ENCODE results near the gene PLXNA2. TPM values are rescaled to one million over a fixed set of nuclear protein-coding genes. Genes with fewer than 3 reads are reported as not detected.

The PLXNA2 gene
- total RNA-seq, 4 donors from 2014 or later, result 26.9 to 54.0 (median 46.1) TPM

- no peak for DNase-seq
- Histone ChIP-seq H3K27me3 (no peaks in the 10 kb centered on the region), H3K27ac (peak overlapping the region in 1 of 4 donors; percentile 65), H3K36me3 (peaks cover 0 to 35% (median 0%) of the 10 kb centered on the region in 3 donors), H3K4me3 (no peak overlapping the region), H3K9me3 (no peaks in the 10 kb centered on the region), H3K4me1 (peaks cover 0 to 74% (median 49%) of the 10 kb centered on the region in 3 donors)
- intact Hi-C loops (cut with DNase I), result no loop called here
- 69 to 77% methylated on average over 4 of the region's 4 CpGs for WGBS, 2 donors
- TF ChIP-seq, protein P1, sequence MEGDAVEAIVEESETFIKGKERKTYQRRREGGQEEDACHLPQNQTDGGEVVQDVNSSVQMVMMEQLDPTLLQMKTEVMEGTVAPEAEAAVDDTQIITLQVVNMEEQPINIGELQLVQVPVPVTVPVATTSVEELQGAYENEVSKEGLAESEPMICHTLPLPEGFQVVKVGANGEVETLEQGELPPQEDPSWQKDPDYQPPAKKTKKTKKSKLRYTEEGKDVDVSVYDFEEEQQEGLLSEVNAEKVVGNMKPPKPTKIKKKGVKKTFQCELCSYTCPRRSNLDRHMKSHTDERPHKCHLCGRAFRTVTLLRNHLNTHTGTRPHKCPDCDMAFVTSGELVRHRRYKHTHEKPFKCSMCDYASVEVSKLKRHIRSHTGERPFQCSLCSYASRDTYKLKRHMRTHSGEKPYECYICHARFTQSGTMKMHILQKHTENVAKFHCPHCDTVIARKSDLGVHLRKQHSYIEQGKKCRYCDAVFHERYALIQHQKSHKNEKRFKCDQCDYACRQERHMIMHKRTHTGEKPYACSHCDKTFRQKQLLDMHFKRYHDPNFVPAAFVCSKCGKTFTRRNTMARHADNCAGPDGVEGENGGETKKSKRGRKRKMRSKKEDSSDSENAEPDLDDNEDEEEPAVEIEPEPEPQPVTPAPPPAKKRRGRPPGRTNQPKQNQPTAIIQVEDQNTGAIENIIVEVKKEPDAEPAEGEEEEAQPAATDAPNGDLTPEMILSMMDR (IDR thresholded peaks at IDR 0.05), result no peak
- TF ChIP-seq POLR2A (IDR thresholded peaks at IDR 0.05), result no peak
These were observed 83.8 kb downstream of the PLXNA2 start for GRCh38 chr1:208160259-208160819.

- H3K9me3 ChIP-seq, result no peaks in the 10 kb centered on the region
- no peak for TF ChIP-seq POLR2A (IDR thresholded peaks at IDR 0.05)
- TF ChIP-seq, protein P1 (IDR thresholded peaks at IDR 0.05), result no peak
- peaks cover 0 to 29% (median 0%) of the 10 kb centered on the region in 3 donors for H3K36me3 ChIP-seq
- H3K27me3 ChIP-seq, result no peaks in the 10 kb centered on the region
- WGBS, 2 donors, result 72 to 81% methylated on average over 6 to 11 of the region's 11 CpGs
- intact Hi-C loops (cut with DNase I), result no loop called here
- DNase-seq, result no peak
- H3K4me3 ChIP-seq, result no peak overlapping the region
- H3K27ac ChIP-seq, result peak overlapping the region in 1 of 4 donors; percentile 65
- H3K4me1 ChIP-seq, result peaks cover 4 to 80% (median 55%) of the 10 kb centered on the region in 3 donors
These were observed 84.5 kb downstream of the PLXNA2 start for GRCh38 chr1:208159555-208160258.

DNA sequence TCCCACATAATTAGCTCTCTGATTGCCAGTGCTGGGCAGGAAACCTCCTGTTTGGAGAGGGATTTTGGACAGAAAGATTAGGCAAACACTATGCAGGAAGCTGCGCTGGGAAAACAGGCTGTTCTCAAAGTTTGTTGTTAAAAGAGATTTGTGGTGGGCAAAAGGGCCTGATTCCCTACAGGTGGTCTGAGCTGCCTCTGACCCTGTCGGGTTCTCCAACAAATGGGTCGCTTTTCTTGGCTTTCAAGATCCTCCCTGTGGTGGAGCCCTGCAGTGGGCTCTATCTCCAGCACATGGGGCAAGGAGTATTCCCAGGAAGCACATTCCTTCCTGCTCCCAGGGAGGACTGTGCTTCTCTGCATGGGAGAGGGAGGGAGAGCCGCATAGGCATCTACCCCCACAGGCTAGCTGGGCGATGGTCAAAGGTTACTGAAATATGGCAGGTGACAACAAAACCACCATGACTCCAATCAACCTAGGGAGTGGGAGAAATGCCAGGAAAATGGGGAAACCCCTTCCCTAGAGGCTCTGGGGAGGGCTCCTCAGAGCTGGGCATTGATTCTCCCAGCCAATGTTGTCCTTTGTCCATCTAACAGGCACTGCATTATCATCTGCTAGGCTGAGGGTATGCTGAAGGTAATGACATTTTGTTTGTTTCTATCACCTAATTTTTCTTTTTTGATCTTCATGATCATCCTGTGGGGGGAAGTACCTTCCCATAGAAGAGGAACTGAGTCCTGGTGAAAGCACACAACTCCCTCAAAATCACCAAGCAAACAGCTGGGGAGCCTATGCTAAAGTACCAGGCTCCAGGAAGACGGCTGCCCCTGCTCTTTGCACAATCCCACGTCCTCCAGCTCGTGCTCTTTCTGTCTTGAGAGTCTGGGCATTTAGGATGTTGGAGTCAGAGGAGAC is 85.3 kb downstream of the PLXNA2 start:
- peaks cover 8 to 87% (median 62%) of the 10 kb centered on the region in 3 donors for H3K4me1 ChIP-seq
- no peaks in the 10 kb centered on the region for H3K9me3 ChIP-seq
- TF ChIP-seq, protein P1 (IDR thresholded peaks at IDR 0.05), result no peak
- TF ChIP-seq POLR2A (IDR thresholded peaks at IDR 0.05), result no peak
- WGBS, 2 donors, result 62 to 79% methylated on average over 4 to 6 of the region's 8 CpGs
- intact Hi-C loops (cut with DNase I), result no loop called here
- peak overlapping the region in 1 of 4 donors; percentile 65 for H3K27ac ChIP-seq
- H3K36me3 ChIP-seq, result peaks cover 0 to 21% (median 0%) of the 10 kb centered on the region in 3 donors
- DNase-seq, result no peak
- H3K27me3 ChIP-seq, result no peaks in the 10 kb centered on the region
- H3K4me3 ChIP-seq, result no peak overlapping the region

GRCh38 chr1:208157769-208158168 is 86.4 kb downstream of the PLXNA2 start:
- intact Hi-C loops (cut with DNase I), result no loop called here
- H3K27me3 ChIP-seq, result no peaks in the 10 kb centered on the region
- TF ChIP-seq, protein P1 (IDR thresholded peaks at IDR 0.05), result no peak
- no peak for TF ChIP-seq POLR2A (IDR thresholded peaks at IDR 0.05)
- H3K27ac ChIP-seq, result peak overlapping the region in 1 of 4 donors; percentile 6
- no peak for DNase-seq
- WGBS, 2 donors, result 84 to 86% methylated on average over 2 to 3 of the region's 3 CpGs
- H3K9me3 ChIP-seq, result no peaks in the 10 kb centered on the region
- H3K36me3 ChIP-seq, result peaks cover 0 to 18% (median 0%) of the 10 kb centered on the region in 3 donors
- H3K4me3 ChIP-seq, result no peak overlapping the region
- H3K4me1 ChIP-seq, result peaks cover 8 to 83% (median 56%) of the 10 kb centered on the region in 3 donors

Data from esophagus squamous epithelium (tissue), 5 donors.